H1 (cell line): Measurements from ENCODE around the gene CCL25. TPM values are rescaled to one million over a fixed set of nuclear protein-coding genes. Genes with fewer than 3 reads are reported as not detected.
A peak's percentile ranks its signal among the peaks of the same experiment; 100 is the strongest.

Experiments used
- CTCF ChIA-PET: fragments of 300-600 bp; sonication (Branson Sonifier 250); formaldehyde crosslinking; loops from one replicate; lab custom pipeline; 2021; ENCODE audit not compliant: partially characterized antibody; lab: Charles Lee
- POLR2A ChIA-PET: fragments of 300-600 bp; sonication (Branson Sonifier 250); formaldehyde crosslinking; loops from one replicate; lab custom pipeline; 2021; ENCODE audit warnings: inconsistent platforms; ENCODE audit not compliant: partially characterized antibody; lab: Charles Lee
- DNase-seq, 2 experiments: peaks; one replicate each; pipeline versions ENCODE4 v3.0.0 to v3.0.0-alpha.2; 2010 to 2022; ENCODE audit warnings: low spot score in 2 of 2, low read depth in 1 of 2, mixed read lengths in 1 of 2
- FAIRE-seq: peaks from 2 replicates; lab custom pipeline; 2011; peaks lifted over from hg19 to GRCh38; lab: Jason Lieb, UNC
- H2AFZ ChIP-seq: 2 replicates; pipeline ENCODE4 v1.8.1; 2012; ENCODE audit warnings: low read length, inconsistent platforms
- H2AK5ac ChIP-seq: 2 replicates; pipeline ENCODE4 v1.6.1; 2013; ENCODE audit warnings: low read depth, low read length
- H2BK120ac ChIP-seq: replicated peaks from 2 replicates; pipeline ENCODE3; 2013; ENCODE audit warnings: low read depth, low read length, inconsistent platforms
- H2BK12ac ChIP-seq: 2 replicates; pipeline ENCODE4 v1.6.1; 2013; ENCODE audit warnings: low read depth, low read length
- H2BK15ac ChIP-seq: 2 replicates; pipeline ENCODE4 v1.6.1; 2013; ENCODE audit warnings: low read length
- H2BK20ac ChIP-seq: 2 replicates; pipeline ENCODE4 v1.6.1; 2013; ENCODE audit warnings: low read length
- H2BK5ac ChIP-seq: 2 replicates; pipeline ENCODE4 v1.6.1; 2013; ENCODE audit warnings: low read depth, low read length
- H3K14ac ChIP-seq: 2 replicates; pipeline ENCODE4 v1.6.1; 2013; ENCODE audit warnings: inconsistent platforms; ENCODE audit not compliant: insufficient read length
- H3K18ac ChIP-seq: 2 replicates; pipeline ENCODE4 v1.6.1; 2013; ENCODE audit warnings: low read length; ENCODE audit errors: extremely low read depth
- H3K23ac ChIP-seq: 2 replicates; pipeline ENCODE4 v1.6.1; 2013; ENCODE audit warnings: inconsistent platforms; ENCODE audit not compliant: insufficient read length
- H3K23me2 ChIP-seq: 2 replicates; pipeline ENCODE4 v1.6.1; 2013; ENCODE audit warnings: low read depth, low read length
- H3K27ac ChIP-seq: 2 replicates; pipeline ENCODE4 v1.6.1; 2011; ENCODE audit warnings: low read depth, low read length, inconsistent platforms
- H3K27me3 ChIP-seq, 4 experiments: replicated peaks in 1 of 4; 1 replicate in 1 of 4; 2 replicates in 3 of 4; pipeline versions ENCODE4 v1.6.1 to v1.8.1; 2011 to 2013; ENCODE audit warnings: low read length in 3 of 4, mild to moderate bottlenecking in 3 of 4, inconsistent platforms in 2 of 4, mixed read lengths in 2 of 4, moderate library complexity in 1 of 4; ENCODE audit not compliant: control insufficient read depth in 3 of 4, insufficient read depth in 3 of 4; ENCODE audit errors: extremely low read depth in 1 of 4
- H3K36me3 ChIP-seq, 4 experiments: 2 replicates each; pipeline versions ENCODE4 v1.6.1 to v1.8.1; 2011 to 2013; ENCODE audit warnings: mild to moderate bottlenecking in 4 of 4, low read length in 3 of 4, moderate library complexity in 2 of 4, control low read depth in 1 of 4, inconsistent platforms in 1 of 4; ENCODE audit not compliant: insufficient read depth in 4 of 4, control insufficient read depth in 2 of 4
- H3K4ac ChIP-seq: replicated peaks from 2 replicates; pipeline ENCODE3; 2013; ENCODE audit warnings: low read length, low read depth, mixed read lengths, inconsistent platforms; ENCODE audit not compliant: insufficient read length
- H3K4me1 ChIP-seq, 4 experiments: replicated peaks in 1 of 4; 1 replicate in 1 of 4; 2 replicates in 3 of 4; pipeline versions ENCODE4 v1.6.1 to v1.8.1; 2011 to 2013; ENCODE audit warnings: low read length in 3 of 4, inconsistent platforms in 2 of 4, mixed read lengths in 1 of 4; ENCODE audit not compliant: insufficient read depth in 4 of 4, control insufficient read depth in 3 of 4
- H3K4me2 ChIP-seq, 2 experiments: 2 replicates each; pipeline versions ENCODE4 v1.6.1 to v1.8.1; 2011 to 2013; ENCODE audit warnings: low read depth in 2 of 2, low read length in 2 of 2, control low read depth in 1 of 2, inconsistent platforms in 1 of 2, mild to moderate bottlenecking in 1 of 2; ENCODE audit not compliant: insufficient read depth in 1 of 2
- H3K4me3 ChIP-seq, 4 experiments: fragments of 200-600, 300-600 bp in 1 of 4; sonication (generic), shearing (Covaris generic), sonication (Bioruptor Twin) in 1 of 4; 2 replicates each; pipeline versions ENCODE4 v1.5.1 to v1.8.1; 2011 to 2016; ENCODE audit warnings: low read length in 4 of 4, low read depth in 3 of 4, control low read depth in 2 of 4, inconsistent platforms in 2 of 4, mild to moderate bottlenecking in 2 of 4, mixed read lengths in 1 of 4, moderate library complexity in 1 of 4; ENCODE audit not compliant: insufficient read depth in 2 of 4; ENCODE audit errors: extremely low read depth in 1 of 4
- H3K56ac ChIP-seq: replicated peaks from 2 replicates; pipeline ENCODE3; 2013; ENCODE audit warnings: low read depth, mild to moderate bottlenecking, mixed read lengths, low read length, inconsistent platforms; ENCODE audit not compliant: insufficient read length
- H3K79me1 ChIP-seq: 2 replicates; pipeline ENCODE4 v1.6.1; 2013; ENCODE audit warnings: low read depth, low read length, control low read depth
- H3K79me2 ChIP-seq, 2 experiments: 2 replicates each; pipeline versions ENCODE4 v1.6.1 to v1.8.1; 2012 to 2013; ENCODE audit warnings: low read length in 2 of 2, mild to moderate bottlenecking in 2 of 2, inconsistent platforms in 1 of 2; ENCODE audit not compliant: insufficient read depth in 2 of 2, control insufficient read depth in 1 of 2
- H3K9ac ChIP-seq, 4 experiments: replicated peaks in 1 of 4; 1 replicate in 1 of 4; 2 replicates in 3 of 4; pipeline versions ENCODE4 v1.6.1 to v1.8.1; 2011 to 2013; ENCODE audit warnings: low read depth in 3 of 4, low read length in 3 of 4, control low read depth in 2 of 4, mild to moderate bottlenecking in 2 of 4, moderate library complexity in 2 of 4, inconsistent platforms in 1 of 4; ENCODE audit errors: extremely low read depth in 1 of 4
- H3K9me3 ChIP-seq, 2 experiments: 2 replicates each; pipeline versions ENCODE4 v1.6.1 to v1.8.1; 2012 to 2013; ENCODE audit warnings: mild to moderate bottlenecking in 2 of 2, moderate library complexity in 2 of 2, control low read depth in 1 of 2, inconsistent platforms in 1 of 2, low read depth in 1 of 2, low read length in 1 of 2, mixed read lengths in 1 of 2; ENCODE audit not compliant: insufficient read depth in 2 of 2
- H4K20me1 ChIP-seq, 2 experiments: replicated peaks in 1 of 2; 2 replicates each; pipeline versions ENCODE3 to v1.8.1; 2011 to 2013; ENCODE audit warnings: inconsistent platforms in 2 of 2, low read length in 2 of 2, mild to moderate bottlenecking in 1 of 2; ENCODE audit not compliant: insufficient read depth in 2 of 2, control insufficient read depth in 1 of 2
- H4K5ac ChIP-seq: 2 replicates; pipeline ENCODE4 v1.6.1; 2013; ENCODE audit warnings: low read length, low read depth, mixed read lengths, inconsistent platforms; ENCODE audit not compliant: insufficient read length
- H4K8ac ChIP-seq: 2 replicates; pipeline ENCODE4 v1.8.0; 2013; ENCODE audit warnings: mild to moderate bottlenecking, moderate library complexity, low read length, inconsistent platforms; ENCODE audit not compliant: insufficient read depth; ENCODE audit errors: extremely low read depth
- H4K91ac ChIP-seq: replicated peaks from 2 replicates; pipeline ENCODE3; 2013; ENCODE audit warnings: low read length, mixed read lengths, inconsistent platforms; ENCODE audit not compliant: insufficient read length
- CREB1 ChIP-seq: IDR thresholded peaks from 2 replicates; pipeline ENCODE4 v1.6.1; 2012; ENCODE audit warnings: inconsistent platforms
- CTBP2 ChIP-seq: IDR thresholded peaks from 2 replicates; pipeline ENCODE4 v1.7.0; 2011; ENCODE audit warnings: borderline replicate concordance, mild to moderate bottlenecking, moderate library complexity, mixed read lengths, low read length; ENCODE audit not compliant: insufficient read depth, insufficient read length
- KDM1A ChIP-seq: fragments of 200-600, 300-600 bp; sonication (generic); IDR thresholded peaks from 2 replicates; pipeline ENCODE4 v1.7.1; 2016; ENCODE audit warnings: mild to moderate bottlenecking, low read length, borderline replicate concordance
- KDM5A ChIP-seq: fragments of 200-600 bp; IDR thresholded peaks from 2 replicates; pipeline ENCODE4 v1.7.1; 2012; ENCODE audit warnings: mild to moderate bottlenecking, low read length, inconsistent platforms, mixed read lengths
- NRF1 ChIP-seq: IDR thresholded peaks from 2 replicates; pipeline ENCODE4 v1.6.1; 2011; ENCODE audit warnings: mild to moderate bottlenecking, low read depth, low read length, improper control_type of control experiment
- PHF8 ChIP-seq: fragments of 200-600 bp; sonication (generic); conservative IDR thresholded peaks from 2 replicates; pipeline ENCODE4 v1.7.1; 2012; ENCODE audit warnings: low read depth, mild to moderate bottlenecking, inconsistent platforms, low read length, moderate library complexity
- SIRT6 ChIP-seq: IDR thresholded peaks from one replicate; pipeline ENCODE4 v1.7.1; 2012; ENCODE audit warnings: low read length, inconsistent platforms
- TAF7 ChIP-seq: optimal IDR thresholded peaks from 2 replicates; pipeline ENCODE3; 2011; ENCODE audit warnings: low read depth, mild to moderate bottlenecking, inconsistent platforms, low read length, moderate library complexity, borderline replicate concordance
- TEAD4 ChIP-seq: IDR thresholded peaks from 2 replicates; pipeline ENCODE4 v1.6.1; 2012; ENCODE audit warnings: low read depth, low read length, inconsistent platforms, mixed read lengths
- WGBS, 2 experiments: shearing (Covaris generic) in 1 of 2; methylation state at CpG; one replicate each; pipeline versions ENCODE4 v1.1.6 to v1.1.7; 2013 to 2015; ENCODE audit warnings: low lambda C conversion rate in 2 of 2, mixed read lengths in 2 of 2, inconsistent platforms in 1 of 2, low coverage in 1 of 2, missing lambda C conversion rate in 1 of 2; ENCODE audit not compliant: insufficient replicate concordance in 2 of 2, insufficient coverage in 1 of 2, insufficient read length in 1 of 2; ENCODE audit errors: extremely low coverage in 1 of 2, missing lambda C conversion rate in 1 of 2; 5-methylcytosine and 5-hydroxymethylcytosine counted together
- long read RNA-seq, 2 experiments: library from RNA in 1 of 2; library from capped mRNA in 1 of 2; stranded (forward); transcript quantifications; one replicate each; pipeline ENCODE4 v2.0.0, GENCODE V29; 2021; ENCODE audit warnings: inconsistent platforms in 1 of 2
- polyA minus RNA-seq, 3 experiments: library from RNA; depleted of rRNA, polyadenylated mRNA; stranded (reverse); fragments of >200 nt; gene quantifications; 1 replicate in 2 of 3; 2 replicates in 1 of 3; pipeline ENCODE4 v1.2.3, GENCODE V29; 2011
- polyA plus RNA-seq, 7 experiments: library from polyadenylated mRNA; depleted of rRNA in 3 of 7; stranded (reverse) in 5 of 7; unstranded in 2 of 7; fragments of >200 nt in 5 of 7; fragments of 200-250 nt in 2 of 7; gene quantifications; 1 replicate in 5 of 7; 2 replicates in 1 of 7; 4 replicates in 1 of 7; pipeline versions ENCODE4 v1.2.1 to v1.2.3, GENCODE V29; 2011 to 2013; ENCODE audit warnings: missing spikeins in 2 of 7, mixed read lengths in 2 of 7
- total RNA-seq: library from RNA; stranded (reverse); fragmentation: NEBNext Ultra II Directional; extraction: Animal tissue kit (Norgen Biotek cat#: 25700); gene quantifications from 2 replicates; pipeline ENCODE4 v1.2.1, GENCODE V29; 2021

CCL25 gene, protein sequence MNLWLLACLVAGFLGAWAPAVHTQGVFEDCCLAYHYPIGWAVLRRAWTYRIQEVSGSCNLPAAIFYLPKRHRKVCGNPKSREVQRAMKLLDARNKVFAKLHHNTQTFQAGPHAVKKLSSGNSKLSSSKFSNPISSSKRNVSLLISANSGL
- total RNA-seq (not detected in 2 replicates), polyA plus RNA-seq (2011; rRNA removed) (0.46 and 0.59 TPM in 2 replicates), polyA minus RNA-seq (2011; rRNA and poly(A)+ RNA removed) (not detected in 2 replicates)
- 0.31 TPM for polyA plus RNA-seq (2011; cell fraction: cytosol; rRNA removed)
- 0.41 TPM for polyA plus RNA-seq (2011; cell fraction: nucleus; rRNA removed)
- 0.52 to 1.3 TPM (median 0.64 TPM) in 4 replicates for polyA plus RNA-seq (2012, experiment 1 of 2)
- polyA plus RNA-seq (2012, experiment 2 of 2), result 0.59 TPM
- polyA plus RNA-seq (2013, experiment 1 of 2), result 0.53 TPM
- polyA plus RNA-seq (2013, experiment 2 of 2), result 0.70 TPM
- not detected for polyA minus RNA-seq (2011; cell fraction: cytosol; rRNA and poly(A)+ RNA removed)
- not detected for polyA minus RNA-seq (2011; cell fraction: nucleus; rRNA and poly(A)+ RNA removed)
- long read RNA-seq, experiment 1, partial matches to known transcripts, result 1 of 1 reads
- long read RNA-seq, experiment 1, other reads (novel, unspliced or antisense), result 0 of 1 reads
- long read RNA-seq, experiment 2, partial matches to known transcripts, result 0 of 1 reads
- long read RNA-seq, experiment 2, other reads (novel, unspliced or antisense), result 1 of 1 reads

DNA sequence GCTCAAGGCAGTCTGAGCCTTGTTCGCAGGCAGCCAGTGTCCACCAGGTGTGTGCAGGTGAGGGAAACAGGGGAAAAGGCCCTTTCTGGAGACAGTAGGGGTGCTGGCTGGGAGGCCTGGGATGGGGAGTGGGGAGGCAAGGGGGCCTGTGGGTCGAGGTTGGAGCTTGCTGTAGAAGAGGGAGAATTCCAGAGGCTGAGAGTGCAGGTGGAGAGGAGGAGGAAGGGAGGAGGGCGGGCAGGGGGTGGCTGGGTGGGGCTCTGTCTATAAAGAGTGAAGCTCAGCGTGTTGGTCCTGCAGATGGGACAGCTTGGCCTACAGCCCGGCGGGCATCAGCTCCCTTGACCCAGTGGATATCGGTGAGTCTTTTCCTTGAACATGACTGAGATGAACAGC lies at the start of gene CCL25:
CCL25 (plus strand) TSS at position 297 of the 396 bp plus-strand sequence. CDS start 290 bp downstream, outside the sequence.
- H3K14ac ChIP-seq, result no peak within 1 kb of the TSS
- H3K4me3 ChIP-seq, result no peak within 1 kb of the TSS
- no peaks in the 10 kb centered on the region for H3K9me3 ChIP-seq
- H3K27me3 ChIP-seq, result peaks cover 0 to 7% (median 4%) of the 10 kb centered on the region in 4 experiments; a peak in 5 of 7 replicates
- H3K4me1 ChIP-seq, result peaks cover 2 to 18% (median 7%) of the 10 kb centered on the region in 4 experiments; a peak in 6 of 7 replicates
- H2BK12ac ChIP-seq, result no peak within 1 kb of the TSS; the same call in 1 of the 2 replicates
- peak within 1 kb of the TSS; percentile 53; the same call in 1 of the 2 replicates for H2AK5ac ChIP-seq
- TF ChIP-seq CREB1, result no peak
- no peak for TF ChIP-seq TAF7
- TF ChIP-seq TEAD4, result no peak
- no peak for TF ChIP-seq KDM5A
- no peak for TF ChIP-seq CTBP2
- TF ChIP-seq NRF1, result no peak
- TF ChIP-seq KDM1A, result no peak
- no peak for TF ChIP-seq SIRT6
- no peak for TF ChIP-seq PHF8
- TF ChIP-seq, all 59 proteins: peak for 0
- Histone ChIP-seq H3K79me1 (no peaks in the 10 kb centered on the region), H3K4me2 (no peak within 1 kb of the TSS), H2BK5ac (no peak within 1 kb of the TSS; the same call in 1 of the 2 replicates), H4K91ac (no peak within 1 kb of the TSS), H3K23me2 (no peaks in the 10 kb centered on the region; the same call in 1 of the 2 replicates), H3K18ac (peak within 1 kb of the TSS; percentile 32), H2AFZ (no peak within 1 kb of the TSS), H2BK120ac (peak within 1 kb of the TSS; percentile 28), H3K23ac (no peak within 1 kb of the TSS), H3K56ac (no peak within 1 kb of the TSS), H4K8ac (no peak within 1 kb of the TSS), H3K79me2 (no peaks in the 10 kb centered on the region), H3K27ac (no peak within 1 kb of the TSS), H2BK20ac (peak within 1 kb of the TSS; percentile 94; the same call in 1 of the 2 replicates), H3K4ac (no peak within 1 kb of the TSS), H3K9ac (no peak within 1 kb of the TSS), H2BK15ac (peak within 1 kb of the TSS; percentile 31; the same call in 1 of the 2 replicates), H4K20me1 (no peaks in the 10 kb centered on the region), H3K36me3 (no peaks in the 10 kb centered on the region), H4K5ac (no peak within 1 kb of the TSS)
- POLR2A ChIA-PET, result interaction anchor here (0.7 kb wide), 1 partner anchor 48 kb away, joined by 3 read pairs; no protein-coding TSS in a partner anchor
- DNase-seq (no peak), FAIRE-seq (no peak)
- 72% methylated on average over 3 of the region's 7 CpGs; no CpG with 5 or more reads in 1 of the 2 experiments for WGBS, 2 experiments
- CTCF ChIA-PET, result interaction anchor here (0.6 to 1.5 kb wide), 7 partner anchors 17 to 281 kb away, joined by 3 to 8 read pairs (median 3); no protein-coding TSS in a partner anchor
